Smooth muscle cell (in vitro differentiated cells): ENCODE data around the gene USP49. TPM values are rescaled to one million over a fixed set of nuclear protein-coding genes. Genes with fewer than 3 reads are reported as not detected.

Experiments used
- DNase-seq: peaks from one replicate; lab custom pipeline; 2025; ENCODE audit not compliant: unreplicated experiment; lab: John Stamatoyannopoulos, UW
- H2AFZ ChIP-seq: fragments of 200-600 bp; sonication (generic); 2 replicates; pipeline ENCODE4 v1.6.0; 2016; ENCODE audit warnings: antibody characterized with exemption, low read depth, mild to moderate bottlenecking
- H3F3A ChIP-seq: fragments of 200-600 bp; sonication (generic); 2 replicates; pipeline ENCODE4 v1.6.0; 2017; ENCODE audit warnings: antibody characterized with exemption, low read depth
- H3K27ac ChIP-seq: fragments of 200-600 bp; sonication (generic); 2 replicates; pipeline ENCODE4 v1.5.1; 2016; ENCODE audit warnings: low read depth, mild to moderate bottlenecking
- H3K27me3 ChIP-seq: fragments of 200-600 bp; sonication (generic); 2 replicates; pipeline ENCODE4 v1.6.1; 2016; ENCODE audit warnings: low read depth, mild to moderate bottlenecking
- H3K36me3 ChIP-seq: fragments of 200-600 bp; sonication (generic); 2 replicates; pipeline ENCODE4 v1.5.1; 2016; ENCODE audit warnings: low read depth
- H3K4me1 ChIP-seq: fragments of 200-600 bp; sonication (generic); 2 replicates; pipeline ENCODE4 v1.5.1; 2016; ENCODE audit warnings: low read depth
- H3K4me2 ChIP-seq: fragments of 200-600 bp; sonication (generic); 2 replicates; pipeline ENCODE4 v1.6.0; 2016; ENCODE audit warnings: mild to moderate bottlenecking
- H3K4me3 ChIP-seq: fragments of 200-600 bp; sonication (generic); 2 replicates; pipeline ENCODE4 v1.5.1; 2016; ENCODE audit warnings: mild to moderate bottlenecking
- H3K79me2 ChIP-seq: fragments of 200-600 bp; sonication (generic); 2 replicates; pipeline ENCODE4 v1.6.0; 2016; ENCODE audit warnings: low read depth, mild to moderate bottlenecking
- H3K9ac ChIP-seq: fragments of 200-600 bp; sonication (generic); 2 replicates; pipeline ENCODE4 v1.6.0; 2016; ENCODE audit warnings: low read depth
- H3K9me3 ChIP-seq: fragments of 200-600 bp; sonication (generic); replicated peaks from 2 replicates; pipeline ENCODE4 v1.5.1; 2016; ENCODE audit warnings: low read depth
- H4K20me1 ChIP-seq: fragments of 200-600 bp; sonication (generic); 2 replicates; pipeline ENCODE4 v1.6.0; 2016; ENCODE audit warnings: low read depth
- WGBS: methylation state at CpG from one replicate; pipeline ENCODE4 v1.1.7; 2016; ENCODE audit warnings: low lambda C conversion rate; 5-methylcytosine and 5-hydroxymethylcytosine counted together
- polyA plus RNA-seq: library from polyadenylated mRNA; unstranded; fragments of >200 nt; fragmentation: Nextera tagmentation; extraction: Ambion mirVana; gene quantifications from 2 replicates; pipeline ENCODE4 v1.2.1, GENCODE V29; 2016
- total RNA-seq: library from RNA; depleted of rRNA; stranded (reverse); fragments of >200 nt; gene quantifications from 2 replicates; pipeline ENCODE4 v1.2.3, GENCODE V29; 2014
- TF ChIP-seq, protein P1 (sequence below): fragments of 200-600 bp; sonication (generic); IDR thresholded peaks from 2 replicates; pipeline ENCODE4 v1.5.1; 2017; ENCODE audit warnings: borderline replicate concordance, mild to moderate bottlenecking, antibody characterized with exemption; ENCODE audit not compliant: insufficient read depth, poor library complexity, severe bottlenecking

The USP49 gene
- total and polyA plus RNA-seq, 2 experiments from 2014 or later = 1.9 to 5.2 TPM

DNA sequence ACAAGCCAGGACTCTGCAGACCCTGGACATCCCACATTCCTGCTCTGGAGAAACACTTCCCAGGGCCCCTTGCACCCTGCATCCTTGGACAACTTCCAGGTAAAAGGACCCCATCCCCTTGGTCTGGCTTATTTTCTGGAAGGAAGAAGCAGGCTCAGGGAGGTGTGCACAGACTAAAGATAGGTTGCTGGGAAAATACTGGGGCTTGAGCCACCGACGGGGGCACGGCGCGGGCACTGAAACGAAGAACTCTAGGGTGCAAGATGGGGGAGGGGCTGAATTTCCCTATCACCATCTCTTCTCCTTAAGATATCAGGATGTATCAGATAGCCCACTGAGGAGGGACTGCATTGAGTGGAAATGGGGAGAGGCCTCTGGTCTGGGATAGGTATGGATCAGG lies 116.3 kb downstream of the USP49 start:
- H4K20me1 ChIP-seq = no peaks in the 10 kb centered on the region
- no peaks in the 10 kb centered on the region for H3K79me2 ChIP-seq
- peaks cover 4% of the 10 kb centered on the region for H3K36me3 ChIP-seq
- peaks cover 14% of the 10 kb centered on the region for H3K4me1 ChIP-seq
- peak overlapping the region; percentile 55 for H3K4me3 ChIP-seq
- H3K9me3 ChIP-seq = no peaks in the 10 kb centered on the region
- H3K9ac ChIP-seq = peak overlapping the region; percentile 24
- TF ChIP-seq, protein P1, sequence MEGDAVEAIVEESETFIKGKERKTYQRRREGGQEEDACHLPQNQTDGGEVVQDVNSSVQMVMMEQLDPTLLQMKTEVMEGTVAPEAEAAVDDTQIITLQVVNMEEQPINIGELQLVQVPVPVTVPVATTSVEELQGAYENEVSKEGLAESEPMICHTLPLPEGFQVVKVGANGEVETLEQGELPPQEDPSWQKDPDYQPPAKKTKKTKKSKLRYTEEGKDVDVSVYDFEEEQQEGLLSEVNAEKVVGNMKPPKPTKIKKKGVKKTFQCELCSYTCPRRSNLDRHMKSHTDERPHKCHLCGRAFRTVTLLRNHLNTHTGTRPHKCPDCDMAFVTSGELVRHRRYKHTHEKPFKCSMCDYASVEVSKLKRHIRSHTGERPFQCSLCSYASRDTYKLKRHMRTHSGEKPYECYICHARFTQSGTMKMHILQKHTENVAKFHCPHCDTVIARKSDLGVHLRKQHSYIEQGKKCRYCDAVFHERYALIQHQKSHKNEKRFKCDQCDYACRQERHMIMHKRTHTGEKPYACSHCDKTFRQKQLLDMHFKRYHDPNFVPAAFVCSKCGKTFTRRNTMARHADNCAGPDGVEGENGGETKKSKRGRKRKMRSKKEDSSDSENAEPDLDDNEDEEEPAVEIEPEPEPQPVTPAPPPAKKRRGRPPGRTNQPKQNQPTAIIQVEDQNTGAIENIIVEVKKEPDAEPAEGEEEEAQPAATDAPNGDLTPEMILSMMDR = no peak
- H3K4me2 ChIP-seq = peak overlapping the region; percentile 95
- H3F3A ChIP-seq = no peaks in the 10 kb centered on the region
- DNase-seq = no peak
- no peaks in the 10 kb centered on the region for H3K27me3 ChIP-seq
- 51% methylated on average over 6 of the region's 6 CpGs for WGBS
- H3K27ac ChIP-seq = no peak overlapping the region
- no peak overlapping the region for H2AFZ ChIP-seq

DNA sequence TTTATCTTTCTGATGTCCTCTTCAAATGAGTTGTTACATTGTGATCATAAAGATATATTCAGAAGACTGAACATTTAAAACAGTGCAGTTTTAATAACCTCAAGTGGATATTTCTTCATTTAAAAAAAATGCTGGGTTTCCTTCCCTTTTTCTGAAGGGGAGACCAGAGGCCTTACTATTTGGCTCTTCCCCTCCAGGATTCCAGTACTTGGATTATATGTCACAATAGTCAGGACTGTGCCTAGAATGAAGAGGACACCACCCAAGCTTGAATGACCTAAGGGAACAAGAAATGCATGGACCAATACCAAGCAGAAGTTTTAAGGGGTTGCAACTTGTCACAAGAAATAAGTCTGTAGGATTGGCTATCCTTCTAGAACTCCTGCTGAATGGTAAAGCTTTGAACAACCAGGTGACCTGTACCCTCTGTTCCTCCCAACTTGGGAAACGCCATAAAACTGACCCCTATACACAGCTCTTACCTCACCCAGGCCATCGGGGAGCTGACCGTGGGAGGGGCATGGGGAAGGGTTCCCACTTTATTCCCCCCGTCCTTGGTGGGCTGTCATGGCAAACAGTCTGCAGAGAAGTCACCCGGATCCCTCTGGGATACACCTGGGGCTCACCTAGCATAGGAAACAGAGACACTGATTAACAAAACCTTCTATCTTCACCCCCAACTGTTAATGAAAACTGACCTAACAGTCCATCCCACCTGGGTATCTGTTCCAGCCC lies 117.5 kb downstream of the USP49 start:
- Histone ChIP-seq H3K27me3 (no peaks in the 10 kb centered on the region), H3K79me2 (no peaks in the 10 kb centered on the region), H3K4me3 (no peak overlapping the region), H2AFZ (no peak overlapping the region), H3K9me3 (no peaks in the 10 kb centered on the region), H4K20me1 (no peaks in the 10 kb centered on the region), H3K4me1 (peaks cover 14% of the 10 kb centered on the region), H3K9ac (no peak overlapping the region), H3K36me3 (peaks cover 4% of the 10 kb centered on the region), H3K27ac (no peak overlapping the region), H3F3A (no peaks in the 10 kb centered on the region), H3K4me2 (no peak overlapping the region)
- TF ChIP-seq, protein P1 = no peak
- WGBS = 94% methylated on average over 5 of the region's 5 CpGs
- DNase-seq = no peak

DNA sequence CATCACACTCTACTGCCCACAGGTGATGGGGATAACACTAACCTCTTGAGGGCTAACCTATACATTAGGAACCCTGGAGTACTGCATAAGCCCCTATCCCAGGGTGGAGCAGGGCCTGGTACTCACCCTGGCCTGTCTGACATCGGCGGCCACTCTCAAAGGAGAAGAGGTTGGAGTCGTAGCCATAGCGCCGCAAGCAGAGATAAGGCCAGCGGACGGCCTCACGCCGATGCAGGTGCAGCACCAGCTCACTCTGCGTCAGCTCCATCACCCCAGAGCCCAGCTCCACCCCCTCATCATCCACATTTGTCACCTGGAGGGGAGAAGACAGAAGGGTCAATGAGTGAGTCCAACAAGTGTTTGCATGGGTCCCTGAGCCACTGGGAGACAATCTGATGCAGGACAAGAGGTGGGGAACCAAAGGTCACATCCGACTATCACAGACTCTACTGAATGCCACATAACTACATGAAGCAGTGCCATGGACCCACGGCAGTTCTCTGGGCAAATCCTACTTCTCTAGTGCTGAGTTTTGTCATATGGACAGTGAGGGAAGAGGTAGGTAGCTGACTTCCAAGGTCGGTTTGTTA lies 119.8 kb downstream of the USP49 start:
- H3K36me3 ChIP-seq = peaks cover 4% of the 10 kb centered on the region
- 97% methylated on average over 13 of the region's 13 CpGs for WGBS
- TF ChIP-seq, protein P1 = no peak
- no peaks in the 10 kb centered on the region for H3K9me3 ChIP-seq
- H3K27me3 ChIP-seq = no peaks in the 10 kb centered on the region
- no peak for DNase-seq
- H2AFZ ChIP-seq = no peak overlapping the region
- H3K4me1 ChIP-seq = peaks cover 5% of the 10 kb centered on the region
- H4K20me1 ChIP-seq = no peaks in the 10 kb centered on the region
- no peak overlapping the region for H3K4me2 ChIP-seq
- H3K9ac ChIP-seq = no peak overlapping the region
- no peaks in the 10 kb centered on the region for H3K79me2 ChIP-seq
- H3K4me3 ChIP-seq = no peak overlapping the region
- no peaks in the 10 kb centered on the region for H3F3A ChIP-seq
- no peak overlapping the region for H3K27ac ChIP-seq
